Aorta (tissue), 5 donors: ENCODE data around the gene MRAS. TPM values are rescaled to one million over a fixed set of nuclear protein-coding genes. Genes with fewer than 3 reads are reported as not detected.

Experiments used
- ATAC-seq: fragments of 200-7000 bp; cut with Tn5 transposase; one replicate; pipeline ENCODE4 v1.9.1; 2022; ENCODE audit warnings: moderate library complexity; ENCODE audit not compliant: low FRiP score
- DNase-seq, 2 donors: peaks; one replicate each; pipeline ENCODE4 v3.0.0-alpha.2; 2020
- H3K27ac ChIP-seq, 2 donors: one replicate each; pipeline ENCODE4 v1.5.1; 2013; ENCODE audit warnings: low read length in 2 of 2, mild to moderate bottlenecking in 2 of 2, moderate library complexity in 2 of 2, control low read depth in 1 of 2, inconsistent platforms in 1 of 2, low read depth in 1 of 2
- H3K27me3 ChIP-seq, 2 donors: one replicate each; pipeline ENCODE4 v1.6.1; 2013; ENCODE audit warnings: control low read depth in 1 of 2, low read length in 1 of 2, mild to moderate bottlenecking in 1 of 2, moderate library complexity in 1 of 2; ENCODE audit not compliant: insufficient read depth in 2 of 2, control insufficient read depth in 1 of 2
- H3K36me3 ChIP-seq, 2 donors: one replicate each; pipeline ENCODE4 v1.6.1; 2013; ENCODE audit warnings: control low read depth in 1 of 2, low read length in 1 of 2, mild to moderate bottlenecking in 1 of 2; ENCODE audit not compliant: insufficient read depth in 2 of 2, control insufficient read depth in 1 of 2
- H3K4me1 ChIP-seq, 2 donors: one replicate each; pipeline ENCODE4 v1.6.1; 2013; ENCODE audit warnings: low read length in 2 of 2, control low read depth in 1 of 2, mild to moderate bottlenecking in 1 of 2, moderate library complexity in 1 of 2; ENCODE audit not compliant: insufficient read depth in 2 of 2, control insufficient read depth in 1 of 2
- H3K4me3 ChIP-seq, 2 donors: one replicate each; pipeline ENCODE4 v1.5.1; 2013; ENCODE audit warnings: low read length in 2 of 2, control low read depth in 1 of 2, mild to moderate bottlenecking in 1 of 2
- H3K9me3 ChIP-seq: one replicate; pipeline ENCODE4 v1.6.1; 2013; ENCODE audit warnings: mild to moderate bottlenecking, low read length; ENCODE audit not compliant: control insufficient read depth
- WGBS, 2 donors: extraction: QIAGEN DNeasy Blood & Tissue Kit; methylation state at CpG; one replicate each; pipeline ENCODE4 v1.1.7; 2013; 5-methylcytosine and 5-hydroxymethylcytosine counted together
- intact Hi-C, 2 donors: fragments of 100-400 bp; cut with DNase I; formaldehyde crosslinking; loops; one replicate each; pipeline versions ENCODE4 v1.14.2 to v1.15.0; 2022
- polyA plus RNA-seq, 2 donors: library from polyadenylated mRNA; stranded (reverse); fragments of 200-250 nt; gene quantifications; one replicate each; pipeline ENCODE4 v1.2.3, GENCODE V29; 2013
- total RNA-seq, 2 donors: library from RNA; stranded (reverse); fragmentation: NEBNext Ultra II Directional; extraction: Animal tissue kit (Norgen Biotek cat#: 25700); gene quantifications; one replicate each; pipeline ENCODE4 v1.2.1, GENCODE V29; 2021
- donor health status: healthy with polysubstance abuse.
- donor health status: Bipolar disorder and iron deficiency.
- donor health status: DM: no; HTN: no; CAD: no.
- donor health status: DM: no; HTN: no; CAD: no.
- donor health status: DM: yes; HTN: yes; CAD: no.

MRAS gene
- total and polyA plus RNA-seq, 4 donors, result 22.8 to 68.1 (median 39.9) TPM

- no peaks in the 10 kb centered on the region for H3K36me3 ChIP-seq
- intact Hi-C loops, result no loop called here
- no peak overlapping the region for H3K27ac ChIP-seq
- no peaks in the 10 kb centered on the region for H3K9me3 ChIP-seq
- H3K4me3 ChIP-seq, result no peak overlapping the region
- ATAC-seq, result no peak
- no peak for DNase-seq
- H3K4me1 ChIP-seq, result no peaks in the 10 kb centered on the region
- no peaks in the 10 kb centered on the region for H3K27me3 ChIP-seq
These were observed 2.8 kb downstream of the MRAS start for GRCh38 chr3:138351151-138351550.

GRCh38 chr3:138351916-138352550 lies 3.7 kb downstream of the MRAS start:
- H3K36me3 ChIP-seq, result no peaks in the 10 kb centered on the region
- no peak for ATAC-seq
- H3K27ac ChIP-seq, result no peak overlapping the region
- 76 to 82% methylated on average over 5 of the region's 5 CpGs for WGBS, 2 donors
- no peaks in the 10 kb centered on the region for H3K27me3 ChIP-seq
- no peak overlapping the region for H3K4me3 ChIP-seq
- intact Hi-C loops, result no loop called here
- no peaks in the 10 kb centered on the region for H3K4me1 ChIP-seq
- DNase-seq, result no peak
- no peaks in the 10 kb centered on the region for H3K9me3 ChIP-seq

- Histone ChIP-seq H3K36me3 (no peaks in the 10 kb centered on the region), H3K27ac (no peak overlapping the region), H3K9me3 (no peaks in the 10 kb centered on the region), H3K4me3 (no peak overlapping the region), H3K4me1 (no peaks in the 10 kb centered on the region), H3K27me3 (no peaks in the 10 kb centered on the region)
- no peak for DNase-seq
- no peak for ATAC-seq
- intact Hi-C loops, result no loop called here
These were observed 6.0 kb downstream of the MRAS start for GRCh38 chr3:138354376-138354775.

- H3K9me3 ChIP-seq, result no peaks in the 10 kb centered on the region
- H3K4me3 ChIP-seq, result no peak overlapping the region
- DNase-seq, result no peak
- H3K4me1 ChIP-seq, result no peaks in the 10 kb centered on the region
- H3K36me3 ChIP-seq, result no peaks in the 10 kb centered on the region
- no peaks in the 10 kb centered on the region for H3K27me3 ChIP-seq
- 76 to 83% methylated on average over 3 of the region's 3 CpGs for WGBS, 2 donors
- H3K27ac ChIP-seq, result no peak overlapping the region
- intact Hi-C loops, result no loop called here
- no peak for ATAC-seq
These were observed 6.7 kb downstream of the MRAS start for GRCh38 chr3:138355071-138355470.

DNA sequence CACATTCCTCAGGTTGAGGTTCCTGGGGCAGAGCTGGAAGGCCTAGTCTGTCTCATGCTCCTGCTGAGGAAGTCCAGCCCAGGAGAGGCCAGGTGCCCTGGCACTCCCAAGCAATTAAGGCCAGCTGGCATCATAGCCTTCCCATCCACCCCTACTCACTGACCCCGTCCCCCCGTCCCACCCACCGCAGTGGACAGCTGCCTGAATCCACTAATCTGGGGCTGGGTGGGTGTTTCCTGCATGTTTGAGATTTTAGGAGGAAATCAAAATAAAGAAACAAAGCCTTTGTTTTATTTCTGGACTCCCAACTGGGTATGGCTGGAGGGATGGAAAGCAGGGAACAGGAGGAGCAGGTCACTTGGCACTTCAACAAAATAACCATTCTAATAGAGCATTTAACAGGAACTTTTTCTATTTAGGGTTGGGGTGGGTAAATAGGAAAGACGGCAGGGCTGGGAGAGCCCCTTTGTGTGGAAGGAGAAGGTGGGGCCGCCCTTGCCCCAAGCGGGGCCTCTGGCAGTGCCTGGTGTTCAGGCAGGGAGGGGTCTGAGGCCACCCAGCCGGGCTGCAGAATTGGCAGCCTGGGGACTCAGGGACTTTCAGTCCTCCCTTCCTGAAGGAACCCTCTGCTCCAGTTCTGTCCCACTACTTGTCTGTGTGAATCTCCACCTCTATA lies 8.5 kb downstream of the MRAS start:
- H3K4me3 ChIP-seq, result no peak overlapping the region
- DNase-seq (no peak), ATAC-seq (peak; percentile 42)
- no peak overlapping the region for H3K27ac ChIP-seq
- H3K27me3 ChIP-seq, result no peaks in the 10 kb centered on the region
- 19 to 20% methylated on average over 7 of the region's 7 CpGs for WGBS, 2 donors
- intact Hi-C loops, result no loop called here
- no peaks in the 10 kb centered on the region for H3K36me3 ChIP-seq
- H3K4me1 ChIP-seq, result no peaks in the 10 kb centered on the region
- no peaks in the 10 kb centered on the region for H3K9me3 ChIP-seq

- WGBS, 2 donors, result 10 to 23% methylated on average over 7 of the region's 7 CpGs
- Histone ChIP-seq H3K27me3 (no peaks in the 10 kb centered on the region), H3K9me3 (no peaks in the 10 kb centered on the region), H3K27ac (no peak overlapping the region), H3K36me3 (no peaks in the 10 kb centered on the region), H3K4me3 (no peak overlapping the region), H3K4me1 (no peaks in the 10 kb centered on the region)
- no peak for ATAC-seq
- intact Hi-C loops, result no loop called here
- no peak for DNase-seq
These were observed 11.0 kb downstream of the MRAS start for GRCh38 chr3:138359148-138359918.

DNA sequence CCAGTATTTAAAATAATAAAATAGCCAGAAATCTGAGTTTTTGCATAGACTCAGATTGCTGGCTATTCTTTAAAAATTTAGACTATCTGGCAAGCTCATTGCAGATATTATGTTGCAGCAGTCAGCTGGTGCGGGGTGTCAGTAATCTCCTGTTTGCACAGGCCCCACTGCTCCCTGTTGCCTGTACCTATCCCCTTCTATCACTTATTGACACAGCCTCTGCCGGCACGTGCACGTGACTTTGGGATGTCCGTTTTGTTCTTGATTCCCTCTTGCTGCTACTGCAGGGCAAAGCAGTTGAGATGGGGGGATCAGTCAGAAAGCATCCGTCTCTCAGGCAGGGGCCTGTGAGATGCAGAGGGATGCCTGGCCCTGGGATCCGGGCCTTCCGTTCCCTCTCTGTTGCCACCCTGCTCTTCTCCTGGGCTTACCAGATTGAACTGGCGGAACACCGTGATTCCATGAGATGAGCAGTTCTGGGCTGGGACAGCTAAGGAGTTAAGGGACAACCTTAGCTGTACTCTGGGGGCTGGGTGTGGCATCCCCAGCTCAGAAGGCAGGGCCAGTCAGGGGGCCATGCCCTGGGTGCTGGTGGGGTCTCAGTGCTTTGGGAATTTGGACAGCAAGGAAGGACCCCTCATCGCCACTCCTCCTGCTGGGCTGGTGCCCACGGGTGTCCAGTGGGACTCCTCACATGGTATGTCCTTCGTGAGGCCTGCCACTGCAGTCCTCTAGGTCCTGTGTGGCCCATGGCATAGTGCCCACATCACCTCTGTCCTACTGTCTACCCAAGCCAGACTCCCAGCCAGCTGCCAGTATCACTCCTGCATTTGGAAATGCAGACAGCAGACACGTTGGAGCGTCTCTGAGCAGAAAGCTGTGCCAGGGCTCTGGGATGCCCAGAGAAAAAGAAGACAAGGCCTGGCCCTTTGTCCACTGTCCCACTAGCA lies 11.8 kb downstream of the MRAS start:
- intact Hi-C loops, result no loop called here
- Histone ChIP-seq H3K9me3 (no peaks in the 10 kb centered on the region), H3K27me3 (no peaks in the 10 kb centered on the region), H3K36me3 (no peaks in the 10 kb centered on the region), H3K27ac (no peak overlapping the region), H3K4me1 (no peaks in the 10 kb centered on the region), H3K4me3 (no peak overlapping the region)
- DNase-seq (no peak), ATAC-seq (no peak)
- 65 to 71% methylated on average over 15 of the region's 15 CpGs for WGBS, 2 donors

DNA sequence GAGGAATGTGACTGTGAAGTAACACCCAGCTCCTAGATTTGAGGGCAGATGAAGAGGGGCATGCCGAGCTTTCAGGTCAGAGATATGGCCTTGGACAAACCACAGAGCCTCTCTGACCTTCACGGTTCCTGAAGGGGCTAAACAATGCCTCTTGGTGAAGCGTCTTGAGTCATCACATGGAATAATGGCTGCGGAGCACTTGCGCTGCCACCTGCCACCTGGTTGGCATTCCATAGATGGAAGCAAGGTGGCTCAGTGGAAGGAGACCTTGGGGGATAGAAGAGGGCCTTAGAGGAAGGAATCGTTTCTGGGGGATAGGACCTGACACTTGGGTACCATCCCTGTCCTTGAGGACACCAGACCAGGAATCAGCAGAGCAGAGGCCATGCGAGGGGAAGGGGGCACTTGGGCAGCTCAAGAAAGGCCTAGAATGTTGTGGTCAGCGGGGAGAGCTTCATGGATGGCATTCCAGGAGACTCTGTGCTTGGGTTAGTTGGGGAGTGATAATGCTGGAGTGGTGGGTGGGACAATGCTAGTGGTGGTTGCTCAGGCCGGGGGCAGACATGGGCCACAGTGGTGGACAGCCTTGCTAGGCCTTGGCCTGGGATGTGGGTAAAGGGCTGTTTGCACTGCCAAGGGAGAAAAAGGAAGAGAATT lies 12.6 kb downstream of the MRAS start:
- Histone ChIP-seq H3K9me3 (no peaks in the 10 kb centered on the region), H3K4me3 (no peak overlapping the region), H3K27ac (no peak overlapping the region), H3K27me3 (no peaks in the 10 kb centered on the region), H3K36me3 (no peaks in the 10 kb centered on the region), H3K4me1 (no peaks in the 10 kb centered on the region)
- ATAC-seq (no peak), DNase-seq (no peak)
- intact Hi-C loops, result no loop called here
- WGBS, 2 donors, result 94 to 98% methylated on average over 9 of the region's 9 CpGs
